ENCODE results near the gene CCDC28B. TPM values are rescaled to one million over a fixed set of nuclear protein-coding genes. Genes with fewer than 3 reads are reported as not detected.

CCDC28B gene
- total RNA-seq (1 to 10 TPM; 7.2 to 9.0 TPM), polyA plus RNA-seq (ENCODE audit: insufficient read length in 6 of 6) (10 to 100 TPM; 20.9 to 31.5 (median 25.5) TPM)
- long read RNA-seq, donor 1, transcript CCDC28B-201 (6 exons, 1,089 nt), result major isoform, 14 of 28 reads
- long read RNA-seq, donor 1, partial matches to known transcripts, result 8 of 28 reads
- long read RNA-seq, donor 1, other reads (novel, unspliced or antisense), result 6 of 28 reads
- long read RNA-seq, donor 2, transcript CCDC28B-201 (6 exons, 1,089 nt), result major isoform, 5 of 6 reads
- long read RNA-seq, donor 2, partial matches to known transcripts, result 0 of 6 reads
- long read RNA-seq, donor 2, other reads (novel, unspliced or antisense), result 0 of 6 reads
- long read RNA-seq, donor 3, transcript CCDC28B-201 (6 exons, 1,089 nt), result major isoform, 5 of 11 reads
- long read RNA-seq, donor 3, partial matches to known transcripts, result 6 of 11 reads
- long read RNA-seq, donor 3, other reads (novel, unspliced or antisense), result 0 of 11 reads
- long read RNA-seq, donor 4, transcript CCDC28B-201 (6 exons, 1,089 nt), result major isoform, 14 of 19 reads
- long read RNA-seq, donor 4, partial matches to known transcripts, result 1 of 19 reads
- long read RNA-seq, donor 4, other reads (novel, unspliced or antisense), result 4 of 19 reads
- long read RNA-seq, donor 5, transcript CCDC28B-201 (6 exons, 1,089 nt), result major isoform, 6 of 17 reads
- long read RNA-seq, donor 5, partial matches to known transcripts, result 11 of 17 reads
- long read RNA-seq, donor 5, other reads (novel, unspliced or antisense), result 0 of 17 reads
- long read RNA-seq, donor 6, transcript CCDC28B-201 (6 exons, 1,089 nt), result major isoform, 11 of 22 reads
- long read RNA-seq, donor 6, partial matches to known transcripts, result 11 of 22 reads
- long read RNA-seq, donor 6, other reads (novel, unspliced or antisense), result 0 of 22 reads
- long read RNA-seq, donor 7, transcript CCDC28B-201 (6 exons, 1,089 nt), result major isoform, 6 of 6 reads
- long read RNA-seq, donor 7, partial matches to known transcripts, result 0 of 6 reads
- long read RNA-seq, donor 7, other reads (novel, unspliced or antisense), result 0 of 6 reads
- long read RNA-seq, donor 8, transcript CCDC28B-201 (6 exons, 1,089 nt), result major isoform, 10 of 19 reads
- long read RNA-seq, donor 8, partial matches to known transcripts, result 9 of 19 reads
- long read RNA-seq, donor 8, other reads (novel, unspliced or antisense), result 0 of 19 reads
- long read RNA-seq, donor 9, result 0 reads
- long read RNA-seq, donor 10, transcript CCDC28B-201 (6 exons, 1,089 nt), result major isoform, 11 of 15 reads
- long read RNA-seq, donor 10, partial matches to known transcripts, result 3 of 15 reads
- long read RNA-seq, donor 10, other reads (novel, unspliced or antisense), result 1 of 15 reads
- long read RNA-seq, donor 11, transcript CCDC28B-201 (6 exons, 1,089 nt), result major isoform, 29 of 60 reads
- long read RNA-seq, donor 11, partial matches to known transcripts, result 22 of 60 reads
- long read RNA-seq, donor 11, other reads (novel, unspliced or antisense), result 8 of 60 reads
- long read RNA-seq, donor 12, transcript CCDC28B-201 (6 exons, 1,089 nt), result major isoform, 6 of 6 reads
- long read RNA-seq, donor 12, partial matches to known transcripts, result 0 of 6 reads
- long read RNA-seq, donor 12, other reads (novel, unspliced or antisense), result 0 of 6 reads

- Histone ChIP-seq H3K36me3 (peaks cover 0 to 35% of the 10 kb centered on the region in 2 donors), H3K4me1 (peaks cover 14 to 31% of the 10 kb centered on the region in 2 donors), H3K27me3 (no peaks in the 10 kb centered on the region), H3K9me3 (no peaks in the 10 kb centered on the region), H3K4me3 (peak within 1 kb of the TSS; percentile 55 to 64), H3K27ac (peak within 1 kb of the TSS; percentile 64 to 73)
- intact Hi-C loops (cut with DNase I), result no loop called here
- DNase-seq, result peak; percentile 62 to 85 (median 72)
- TF ChIP-seq, protein P1, sequence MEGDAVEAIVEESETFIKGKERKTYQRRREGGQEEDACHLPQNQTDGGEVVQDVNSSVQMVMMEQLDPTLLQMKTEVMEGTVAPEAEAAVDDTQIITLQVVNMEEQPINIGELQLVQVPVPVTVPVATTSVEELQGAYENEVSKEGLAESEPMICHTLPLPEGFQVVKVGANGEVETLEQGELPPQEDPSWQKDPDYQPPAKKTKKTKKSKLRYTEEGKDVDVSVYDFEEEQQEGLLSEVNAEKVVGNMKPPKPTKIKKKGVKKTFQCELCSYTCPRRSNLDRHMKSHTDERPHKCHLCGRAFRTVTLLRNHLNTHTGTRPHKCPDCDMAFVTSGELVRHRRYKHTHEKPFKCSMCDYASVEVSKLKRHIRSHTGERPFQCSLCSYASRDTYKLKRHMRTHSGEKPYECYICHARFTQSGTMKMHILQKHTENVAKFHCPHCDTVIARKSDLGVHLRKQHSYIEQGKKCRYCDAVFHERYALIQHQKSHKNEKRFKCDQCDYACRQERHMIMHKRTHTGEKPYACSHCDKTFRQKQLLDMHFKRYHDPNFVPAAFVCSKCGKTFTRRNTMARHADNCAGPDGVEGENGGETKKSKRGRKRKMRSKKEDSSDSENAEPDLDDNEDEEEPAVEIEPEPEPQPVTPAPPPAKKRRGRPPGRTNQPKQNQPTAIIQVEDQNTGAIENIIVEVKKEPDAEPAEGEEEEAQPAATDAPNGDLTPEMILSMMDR (IDR thresholded peaks at IDR 0.05), result no peak
- ATAC-seq, result peak; percentile 44
These were observed at the start of gene CCDC28B for GRCh38 chr1:32200226-32201010. Gene CCDC28B (plus strand): TSS chr1:32200595. CDS start chr1:32201936, 1,341 bp downstream.

- DNase-seq (no peak), ATAC-seq (no peak)
- TF ChIP-seq, protein P1 (IDR thresholded peaks at IDR 0.05), result no peak
- intact Hi-C loops (cut with DNase I), result no loop called here
- Histone ChIP-seq H3K36me3 (peaks cover 0 to 22% of the 10 kb centered on the region in 2 donors), H3K9me3 (peaks cover 0 to 2% of the 10 kb centered on the region in 2 donors), H3K4me1 (no peaks in the 10 kb centered on the region), H3K27ac (no peak overlapping the region), H3K27me3 (no peaks in the 10 kb centered on the region), H3K4me3 (no peak overlapping the region)
These were observed 49.5 kb upstream of the CCDC28B start for GRCh38 chr1:32150847-32151246.

DNA sequence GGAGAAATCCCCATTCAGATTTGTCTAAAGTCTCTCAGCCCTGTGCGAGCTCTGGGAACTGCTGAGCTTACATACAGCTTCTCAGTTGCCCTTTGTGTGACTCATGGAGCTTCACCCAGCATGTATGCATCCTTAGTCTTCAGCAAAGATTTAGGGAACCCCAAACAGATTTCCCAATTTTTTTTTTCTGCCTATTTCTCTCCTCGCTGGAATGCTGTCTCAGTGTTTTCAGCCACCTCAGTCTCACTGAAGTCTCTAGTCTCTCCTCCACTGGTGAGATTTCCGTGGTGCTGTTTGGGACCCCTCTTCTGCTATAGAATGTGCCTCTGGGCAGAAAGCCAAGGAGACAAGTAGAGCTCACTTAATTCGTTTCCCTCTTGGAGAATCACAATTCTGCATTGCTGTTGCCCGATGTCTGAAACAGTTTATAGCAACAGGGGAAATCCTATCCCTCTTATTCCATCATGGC lies 49.0 kb upstream of the CCDC28B start:
- Histone ChIP-seq H3K9me3 (peaks cover 0 to 2% of the 10 kb centered on the region in 2 donors), H3K4me1 (no peaks in the 10 kb centered on the region), H3K4me3 (no peak overlapping the region), H3K27me3 (no peaks in the 10 kb centered on the region), H3K27ac (no peak overlapping the region), H3K36me3 (peaks cover 0 to 28% of the 10 kb centered on the region in 2 donors)
- DNase-seq (peak in 2 of 4 donors; percentile 61 to 73), ATAC-seq (peak; percentile 33)
- intact Hi-C loops (cut with DNase I), result no loop called here
- TF ChIP-seq, protein P1 (IDR thresholded peaks at IDR 0.05), result no peak

- H3K27me3 ChIP-seq, result no peaks in the 10 kb centered on the region
- TF ChIP-seq, protein P1 (IDR thresholded peaks at IDR 0.05), result no peak
- H3K27ac ChIP-seq, result no peak overlapping the region
- H3K4me1 ChIP-seq, result no peaks in the 10 kb centered on the region
- peaks cover 0 to 100% of the 10 kb centered on the region in 2 donors for H3K36me3 ChIP-seq
- no peak for ATAC-seq
- no peaks in the 10 kb centered on the region for H3K9me3 ChIP-seq
- intact Hi-C loops (cut with DNase I), result no loop called here
- DNase-seq, result no peak
- H3K4me3 ChIP-seq, result no peak overlapping the region
These were observed 41.2 kb upstream of the CCDC28B start for GRCh38 chr1:32159189-32159588.
